ENCODE measurements around the gene BCAP29.
"Not testable (repeated sequence)": the region's sequence is repeated elsewhere in the genome, so short reads cannot be mapped to it uniquely, and the experiment has no call there.

Gene BCAP29

GRCh38 chr7:107615910-107616680 is 36.0 kb downstream of the BCAP29 start:
- DNase-seq (ENCODE audit: low read depth in 3 of 3, low spot score in 1 of 3): no peak

- no peak for DNase-seq (ENCODE audit: low read depth in 3 of 3, low spot score in 1 of 3)
These were observed 42.4 kb downstream of the BCAP29 start for GRCh38 chr7:107622429-107622828.

GRCh38 chr7:107622894-107623293 is 42.8 kb downstream of the BCAP29 start:
- no peak for DNase-seq (ENCODE audit: low read depth in 3 of 3, low spot score in 1 of 3)

GRCh38 chr7:107627002-107627401 is 47.0 kb downstream of the BCAP29 start:
- DNase-seq (ENCODE audit: low read depth in 3 of 3, low spot score in 1 of 3): no peak

GRCh38 chr7:107628461-107629064 is 48.5 kb downstream of the BCAP29 start:
- DNase-seq (ENCODE audit: low read depth in 3 of 3, low spot score in 1 of 3): no peak

GRCh38 chr7:107630342-107630741 is 50.3 kb downstream of the BCAP29 start:
- no peak for DNase-seq (ENCODE audit: low read depth in 3 of 3, low spot score in 1 of 3)

- DNase-seq (ENCODE audit: low read depth in 3 of 3, low spot score in 1 of 3): no peak
These were observed 51.8 kb downstream of the BCAP29 start for GRCh38 chr7:107631588-107632491.

GRCh38 chr7:107632492-107632865 is 52.4 kb downstream of the BCAP29 start:
- DNase-seq (ENCODE audit: low read depth in 3 of 3, low spot score in 1 of 3): no peak

GRCh38 chr7:107638594-107638993 is 58.5 kb downstream of the BCAP29 start:
- no peak for DNase-seq (ENCODE audit: low read depth in 3 of 3, low spot score in 1 of 3)

GRCh38 chr7:107639070-107639469 is 59.0 kb downstream of the BCAP29 start:
- DNase-seq (ENCODE audit: low read depth in 3 of 3, low spot score in 1 of 3): not testable (repeated sequence)

- DNase-seq (ENCODE audit: low read depth in 3 of 3, low spot score in 1 of 3): no peak
These were observed 61.6 kb downstream of the BCAP29 start for GRCh38 chr7:107641676-107642075.

- DNase-seq (ENCODE audit: low read depth in 3 of 3, low spot score in 1 of 3): no peak
These were observed 62.5 kb downstream of the BCAP29 start for GRCh38 chr7:107642501-107642900.

GRCh38 chr7:107643407-107643806 is 63.4 kb downstream of the BCAP29 start:
- no peak for DNase-seq (ENCODE audit: low read depth in 3 of 3, low spot score in 1 of 3)

GRCh38 chr7:107643938-107644308 is 63.9 kb downstream of the BCAP29 start:
- DNase-seq (ENCODE audit: low read depth in 3 of 3, low spot score in 1 of 3): no peak

GRCh38 chr7:107644309-107644974 is 64.4 kb downstream of the BCAP29 start:
- no peak for DNase-seq (ENCODE audit: low read depth in 3 of 3, low spot score in 1 of 3)

GRCh38 chr7:107652642-107653041 is 72.6 kb downstream of the BCAP29 start:
- DNase-seq (ENCODE audit: low read depth in 3 of 3, low spot score in 1 of 3): no peak

- no peak for DNase-seq (ENCODE audit: low read depth in 3 of 3, low spot score in 1 of 3)
These were observed 78.4 kb downstream of the BCAP29 start for GRCh38 chr7:107658467-107658866.

GRCh38 chr7:107659666-107660065 is 79.6 kb downstream of the BCAP29 start:
- DNase-seq (ENCODE audit: low read depth in 3 of 3, low spot score in 1 of 3): no peak

- DNase-seq (ENCODE audit: low read depth in 3 of 3, low spot score in 1 of 3): peak in 1 of 3 donors; percentile 19
These were observed 80.5 kb downstream of the BCAP29 start, which contains the start of gene SLC26A4 for GRCh38 chr7:107660381-107661080. TSS of gene SLC26A4 (plus strand) at chr7:107660828. CDS start at chr7:107661642, 814 bp downstream.

GRCh38 chr7:107661081-107661864 is 81.2 kb downstream of the BCAP29 start:
- DNase-seq (ENCODE audit: low read depth in 3 of 3, low spot score in 1 of 3): peak in 1 of 3 donors; percentile 31

Measured in stimulated activated CD4-positive, alpha-beta T cell treated with anti-CD3 and anti-CD28 coated beads, TNF-alpha, amount 100 ng/mL, for 1 hour (primary cell).